H1 (cell line): ENCODE results near the gene MARK3. TPM values are rescaled to one million over a fixed set of nuclear protein-coding genes. Genes with fewer than 3 reads are reported as not detected.

Experiments
- CTCF ChIA-PET: fragments of 300-600 bp; sonication (Branson Sonifier 250); formaldehyde crosslinking; loops from one replicate; lab custom pipeline; 2021; ENCODE audit not compliant: partially characterized antibody; lab: Charles Lee
- POLR2A ChIA-PET: fragments of 300-600 bp; sonication (Branson Sonifier 250); formaldehyde crosslinking; loops from one replicate; lab custom pipeline; 2021; ENCODE audit warnings: inconsistent platforms; ENCODE audit not compliant: partially characterized antibody; lab: Charles Lee
- DNase-seq, 2 experiments: peaks; one replicate each; pipeline versions ENCODE4 v3.0.0 to v3.0.0-alpha.2; 2010 to 2022; ENCODE audit warnings: low spot score in 2 of 2, low read depth in 1 of 2, mixed read lengths in 1 of 2
- FAIRE-seq: peaks from 2 replicates; lab custom pipeline; 2011; peaks lifted over from hg19 to GRCh38; lab: Jason Lieb, UNC
- H2AFZ ChIP-seq: 2 replicates; pipeline ENCODE4 v1.8.1; 2012; ENCODE audit warnings: low read length, inconsistent platforms
- H2AK5ac ChIP-seq: 2 replicates; pipeline ENCODE4 v1.6.1; 2013; ENCODE audit warnings: low read depth, low read length
- H2BK120ac ChIP-seq: replicated peaks from 2 replicates; pipeline ENCODE3; 2013; ENCODE audit warnings: low read depth, low read length, inconsistent platforms
- H2BK12ac ChIP-seq: 2 replicates; pipeline ENCODE4 v1.6.1; 2013; ENCODE audit warnings: low read depth, low read length
- H2BK15ac ChIP-seq: 2 replicates; pipeline ENCODE4 v1.6.1; 2013; ENCODE audit warnings: low read length
- H2BK20ac ChIP-seq: 2 replicates; pipeline ENCODE4 v1.6.1; 2013; ENCODE audit warnings: low read length
- H2BK5ac ChIP-seq: 2 replicates; pipeline ENCODE4 v1.6.1; 2013; ENCODE audit warnings: low read depth, low read length
- H3K14ac ChIP-seq: 2 replicates; pipeline ENCODE4 v1.6.1; 2013; ENCODE audit warnings: inconsistent platforms; ENCODE audit not compliant: insufficient read length
- H3K18ac ChIP-seq: 2 replicates; pipeline ENCODE4 v1.6.1; 2013; ENCODE audit warnings: low read length; ENCODE audit errors: extremely low read depth
- H3K23ac ChIP-seq: 2 replicates; pipeline ENCODE4 v1.6.1; 2013; ENCODE audit warnings: inconsistent platforms; ENCODE audit not compliant: insufficient read length
- H3K23me2 ChIP-seq: 2 replicates; pipeline ENCODE4 v1.6.1; 2013; ENCODE audit warnings: low read depth, low read length
- H3K27ac ChIP-seq: 2 replicates; pipeline ENCODE4 v1.6.1; 2011; ENCODE audit warnings: low read depth, low read length, inconsistent platforms
- H3K27me3 ChIP-seq, 4 experiments: replicated peaks in 1 of 4; 1 replicate in 1 of 4; 2 replicates in 3 of 4; pipeline versions ENCODE4 v1.6.1 to v1.8.1; 2011 to 2013; ENCODE audit warnings: low read length in 3 of 4, mild to moderate bottlenecking in 3 of 4, inconsistent platforms in 2 of 4, mixed read lengths in 2 of 4, moderate library complexity in 1 of 4; ENCODE audit not compliant: control insufficient read depth in 3 of 4, insufficient read depth in 3 of 4; ENCODE audit errors: extremely low read depth in 1 of 4
- H3K36me3 ChIP-seq, 4 experiments: 2 replicates each; pipeline versions ENCODE4 v1.6.1 to v1.8.1; 2011 to 2013; ENCODE audit warnings: mild to moderate bottlenecking in 4 of 4, low read length in 3 of 4, moderate library complexity in 2 of 4, control low read depth in 1 of 4, inconsistent platforms in 1 of 4; ENCODE audit not compliant: insufficient read depth in 4 of 4, control insufficient read depth in 2 of 4
- H3K4ac ChIP-seq: replicated peaks from 2 replicates; pipeline ENCODE3; 2013; ENCODE audit warnings: low read length, low read depth, mixed read lengths, inconsistent platforms; ENCODE audit not compliant: insufficient read length
- H3K4me1 ChIP-seq, 4 experiments: replicated peaks in 1 of 4; 1 replicate in 1 of 4; 2 replicates in 3 of 4; pipeline versions ENCODE4 v1.6.1 to v1.8.1; 2011 to 2013; ENCODE audit warnings: low read length in 3 of 4, inconsistent platforms in 2 of 4, mixed read lengths in 1 of 4; ENCODE audit not compliant: insufficient read depth in 4 of 4, control insufficient read depth in 3 of 4
- H3K4me2 ChIP-seq, 2 experiments: 2 replicates each; pipeline versions ENCODE4 v1.6.1 to v1.8.1; 2011 to 2013; ENCODE audit warnings: low read depth in 2 of 2, low read length in 2 of 2, control low read depth in 1 of 2, inconsistent platforms in 1 of 2, mild to moderate bottlenecking in 1 of 2; ENCODE audit not compliant: insufficient read depth in 1 of 2
- H3K4me3 ChIP-seq, 4 experiments: fragments of 200-600, 300-600 bp in 1 of 4; sonication (generic), shearing (Covaris generic), sonication (Bioruptor Twin) in 1 of 4; 2 replicates each; pipeline versions ENCODE4 v1.5.1 to v1.8.1; 2011 to 2016; ENCODE audit warnings: low read length in 4 of 4, low read depth in 3 of 4, control low read depth in 2 of 4, inconsistent platforms in 2 of 4, mild to moderate bottlenecking in 2 of 4, mixed read lengths in 1 of 4, moderate library complexity in 1 of 4; ENCODE audit not compliant: insufficient read depth in 2 of 4; ENCODE audit errors: extremely low read depth in 1 of 4
- H3K56ac ChIP-seq: replicated peaks from 2 replicates; pipeline ENCODE3; 2013; ENCODE audit warnings: low read depth, mild to moderate bottlenecking, mixed read lengths, low read length, inconsistent platforms; ENCODE audit not compliant: insufficient read length
- H3K79me1 ChIP-seq: 2 replicates; pipeline ENCODE4 v1.6.1; 2013; ENCODE audit warnings: low read depth, low read length, control low read depth
- H3K79me2 ChIP-seq, 2 experiments: 2 replicates each; pipeline versions ENCODE4 v1.6.1 to v1.8.1; 2012 to 2013; ENCODE audit warnings: low read length in 2 of 2, mild to moderate bottlenecking in 2 of 2, inconsistent platforms in 1 of 2; ENCODE audit not compliant: insufficient read depth in 2 of 2, control insufficient read depth in 1 of 2
- H3K9ac ChIP-seq, 4 experiments: replicated peaks in 1 of 4; 1 replicate in 1 of 4; 2 replicates in 3 of 4; pipeline versions ENCODE4 v1.6.1 to v1.8.1; 2011 to 2013; ENCODE audit warnings: low read depth in 3 of 4, low read length in 3 of 4, control low read depth in 2 of 4, mild to moderate bottlenecking in 2 of 4, moderate library complexity in 2 of 4, inconsistent platforms in 1 of 4; ENCODE audit errors: extremely low read depth in 1 of 4
- H3K9me3 ChIP-seq, 2 experiments: 2 replicates each; pipeline versions ENCODE4 v1.6.1 to v1.8.1; 2012 to 2013; ENCODE audit warnings: mild to moderate bottlenecking in 2 of 2, moderate library complexity in 2 of 2, control low read depth in 1 of 2, inconsistent platforms in 1 of 2, low read depth in 1 of 2, low read length in 1 of 2, mixed read lengths in 1 of 2; ENCODE audit not compliant: insufficient read depth in 2 of 2
- H4K20me1 ChIP-seq, 2 experiments: replicated peaks in 1 of 2; 2 replicates each; pipeline versions ENCODE3 to v1.8.1; 2011 to 2013; ENCODE audit warnings: inconsistent platforms in 2 of 2, low read length in 2 of 2, mild to moderate bottlenecking in 1 of 2; ENCODE audit not compliant: insufficient read depth in 2 of 2, control insufficient read depth in 1 of 2
- H4K5ac ChIP-seq: 2 replicates; pipeline ENCODE4 v1.6.1; 2013; ENCODE audit warnings: low read length, low read depth, mixed read lengths, inconsistent platforms; ENCODE audit not compliant: insufficient read length
- H4K8ac ChIP-seq: 2 replicates; pipeline ENCODE4 v1.8.0; 2013; ENCODE audit warnings: mild to moderate bottlenecking, moderate library complexity, low read length, inconsistent platforms; ENCODE audit not compliant: insufficient read depth; ENCODE audit errors: extremely low read depth
- H4K91ac ChIP-seq: replicated peaks from 2 replicates; pipeline ENCODE3; 2013; ENCODE audit warnings: low read length, mixed read lengths, inconsistent platforms; ENCODE audit not compliant: insufficient read length
- BRCA1 ChIP-seq: IDR thresholded peaks from 2 replicates; pipeline ENCODE4 v1.6.1; 2012; ENCODE audit warnings: low read depth, low read length, improper control_type of control experiment
- CHD1 ChIP-seq: IDR thresholded peaks from 2 replicates; pipeline ENCODE4 v1.6.1; 2012; ENCODE audit warnings: low read depth, low read length, improper control_type of control experiment
- CREB1 ChIP-seq: IDR thresholded peaks from 2 replicates; pipeline ENCODE4 v1.6.1; 2012; ENCODE audit warnings: inconsistent platforms
- CTBP2 ChIP-seq: IDR thresholded peaks from 2 replicates; pipeline ENCODE4 v1.7.0; 2011; ENCODE audit warnings: borderline replicate concordance, mild to moderate bottlenecking, moderate library complexity, mixed read lengths, low read length; ENCODE audit not compliant: insufficient read depth, insufficient read length
- EZH2 ChIP-seq: fragments of 200-600 bp; sonication (generic); IDR thresholded peaks from 2 replicates; pipeline ENCODE4 v1.7.1; 2012; ENCODE audit warnings: low read depth, mild to moderate bottlenecking, moderate library complexity, low read length, inconsistent platforms; ENCODE audit not compliant: severe bottlenecking
- HDAC2 ChIP-seq, 2 experiments: fragments of 300-600 bp in 1 of 2; sonication (generic) in 1 of 2; IDR thresholded peaks; 2 replicates each; pipeline ENCODE4 v1.6.1; 2011 to 2012; ENCODE audit warnings: low read depth in 2 of 2, low read length in 2 of 2, mild to moderate bottlenecking in 2 of 2, moderate library complexity in 2 of 2, borderline replicate concordance in 1 of 2, inconsistent platforms in 1 of 2
- KDM4A ChIP-seq: IDR thresholded peaks from one replicate; pipeline ENCODE4 v1.7.1; 2012; ENCODE audit warnings: low read depth, mild to moderate bottlenecking, moderate library complexity, low read length, inconsistent platforms; ENCODE audit not compliant: severe bottlenecking
- MAFK ChIP-seq: IDR thresholded peaks from 2 replicates; pipeline ENCODE4 v1.6.1; 2012; ENCODE audit warnings: low read depth, mild to moderate bottlenecking, improper control_type of control experiment, low read length
- MAX ChIP-seq: IDR thresholded peaks from 2 replicates; pipeline ENCODE4 v1.6.1; 2012; ENCODE audit warnings: inconsistent platforms
- POU5F1 ChIP-seq: IDR thresholded peaks from 2 replicates; pipeline ENCODE4 v1.6.1; 2011; ENCODE audit warnings: low read depth, mild to moderate bottlenecking, low read length, moderate library complexity
- RBBP5 ChIP-seq: IDR thresholded peaks from 2 replicates; pipeline ENCODE4 v1.7.1; 2012; ENCODE audit warnings: low read depth, mild to moderate bottlenecking, inconsistent platforms, low read length, moderate library complexity, borderline replicate concordance
- RNF2 ChIP-seq: fragments of 200-900, 300-1000 bp; sonication (generic); IDR thresholded peaks from 2 replicates; pipeline ENCODE4 v1.7.1; 2016; ENCODE audit warnings: borderline replicate concordance, low read depth, mild to moderate bottlenecking, antibody characterized with exemption, low read length; ENCODE audit not compliant: poor library complexity, severe bottlenecking; ENCODE audit errors: missing control alignments
- SP4 ChIP-seq: IDR thresholded peaks from 2 replicates; pipeline ENCODE4 v1.6.1; 2012; ENCODE audit warnings: low read length, inconsistent platforms
- SRF ChIP-seq: IDR thresholded peaks from 2 replicates; pipeline ENCODE4 v1.6.1; 2011; ENCODE audit warnings: mild to moderate bottlenecking, low read depth, low read length, moderate library complexity
- polyA plus RNA-seq, 7 experiments: library from polyadenylated mRNA; depleted of rRNA in 3 of 7; stranded (reverse) in 5 of 7; unstranded in 2 of 7; fragments of >200 nt in 5 of 7; fragments of 200-250 nt in 2 of 7; gene quantifications; 1 replicate in 5 of 7; 2 replicates in 1 of 7; 4 replicates in 1 of 7; pipeline versions ENCODE4 v1.2.1 to v1.2.3, GENCODE V29; 2011 to 2013; ENCODE audit warnings: missing spikeins in 2 of 7, mixed read lengths in 2 of 7
- total RNA-seq: library from RNA; stranded (reverse); fragmentation: NEBNext Ultra II Directional; extraction: Animal tissue kit (Norgen Biotek cat#: 25700); gene quantifications from 2 replicates; pipeline ENCODE4 v1.2.1, GENCODE V29; 2021

The MARK3 gene
- total and polyA plus RNA-seq, 2 of the 8 experiments (the other 6 are each of a cell fraction or from before 2014, with no cell fraction given) = 39.4 to 76.9 TPM

- Histone ChIP-seq H3K4me3 (no peak overlapping the region), H3K23ac (no peak overlapping the region), H2AFZ (no peak overlapping the region), H3K36me3 (no peaks in the 10 kb centered on the region), H3K27ac (no peak overlapping the region), H2AK5ac (no peak overlapping the region), H3K14ac (no peak overlapping the region), H2BK120ac (no peak overlapping the region), H3K4ac (no peak overlapping the region), H3K9me3 (no peaks in the 10 kb centered on the region), H4K5ac (no peak overlapping the region), H3K4me1 (no peaks in the 10 kb centered on the region; a peak in 1 of 7 replicates), H3K27me3 (no peaks in the 10 kb centered on the region), H4K20me1 (peaks cover 0 to 1% of the 10 kb centered on the region in 2 experiments), H3K18ac (no peak overlapping the region), H3K79me1 (no peaks in the 10 kb centered on the region; the same call in 1 of the 2 replicates), H3K56ac (no peak overlapping the region), H2BK5ac (no peak overlapping the region), H2BK20ac (no peak overlapping the region), H3K9ac (no peak overlapping the region), H4K8ac (no peak overlapping the region), H3K4me2 (no peak overlapping the region), H2BK12ac (no peak overlapping the region), H4K91ac (no peak overlapping the region), H3K79me2 (peaks cover 0 to 22% of the 10 kb centered on the region in 2 experiments; a peak in 2 of 4 replicates), H2BK15ac (no peak overlapping the region), H3K23me2 (no peaks in the 10 kb centered on the region)
- DNase-seq = no peak
- ChIA-PET CTCF (interaction anchor here (0.9 to 2.8 kb wide), 3 partner anchors 16 to 61 kb away, joined by 5 to 9 read pairs (median 5); no protein-coding TSS in a partner anchor), POLR2A (no interaction called here)
- no peak for FAIRE-seq
- TF ChIP-seq SP4 (no peak), EZH2 (no peak), MAX (no peak), CHD1 (no peak), KDM4A (no peak), RNF2 (no peak), SRF (no peak), RBBP5 (no peak), CREB1 (no peak), POU5F1 (no peak), CTBP2 (no peak), MAFK (no peak), BRCA1 (no peak), HDAC2 (IDR thresholded peaks at IDR 0.05; ENCODE audit: borderline replicate concordance in 1 of 2, low read depth in 2 of 2, low read length in 2 of 2) (no peak)
These were observed 66.2 kb downstream of the MARK3 start for GRCh38 chr14:103451401-103451800.
